ENCODE results near the gene ENOX1.

DNA sequence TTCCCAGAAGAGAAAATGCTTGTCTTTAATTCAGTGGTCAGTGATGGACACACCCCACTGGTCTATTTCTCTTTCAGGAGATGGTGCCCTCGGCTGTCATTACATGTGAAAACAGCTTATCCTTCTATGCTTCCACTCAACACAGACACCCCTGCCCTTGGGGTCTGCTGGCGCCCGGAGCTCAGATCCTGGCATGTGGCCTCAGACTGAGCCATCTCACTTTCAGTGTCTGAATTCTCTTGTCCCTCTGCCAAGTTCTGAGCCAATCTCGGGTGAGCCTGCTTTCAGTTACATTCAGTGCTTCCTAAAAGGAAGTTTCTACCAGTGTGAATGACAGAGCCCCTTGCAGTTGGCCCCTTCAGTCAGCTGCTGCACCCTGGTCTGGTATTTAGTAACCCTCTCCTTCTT, 469.8 kb downstream of the ENOX1 start:
- TF ChIP-seq CTCF (IDR thresholded peaks at IDR 0.05): no peak
- TF ChIP-seq ZFX (IDR thresholded peaks at IDR 0.05; ENCODE audit: borderline replicate concordance): no peak
